Stomach (tissue), 9 donors: Measurements from ENCODE around the gene DIDO1. TPM values are rescaled to one million over a fixed set of nuclear protein-coding genes. Genes with fewer than 3 reads are reported as not detected.
"Not testable (repeated sequence)": the region's sequence is repeated elsewhere in the genome, so short reads cannot be mapped to it uniquely, and the experiment has no call there.

Source experiments
- DNase-seq, 2 donors: peaks; one replicate each; pipeline versions ENCODE4 v3.0.0 to v3.0.0-alpha.2; 2013 to 2019
- H3K27ac ChIP-seq, 5 donors: fragments of 200-600 bp in 4 of 5; sonication (generic) in 4 of 5; one replicate each; pipeline ENCODE4 v1.5.1; 2013 to 2019; ENCODE audit warnings: mild to moderate bottlenecking in 1 of 5, moderate library complexity in 1 of 5
- H3K27me3 ChIP-seq, 3 donors: fragments of 200-600 bp; sonication (generic); one replicate each; pipeline ENCODE4 v1.5.1; 2017 to 2019; ENCODE audit warnings: mixed run types in 1 of 3
- H3K36me3 ChIP-seq, 4 donors: fragments of 200-600 bp; sonication (generic); 1 replicate in 3 of 4; 2 replicates in 1 of 4; pipeline ENCODE4 v1.5.1; 2016 to 2019
- H3K4me1 ChIP-seq, 4 donors: fragments of 200-600 bp; sonication (generic); one replicate each; pipeline ENCODE4 v1.5.1; 2016 to 2019
- H3K4me3 ChIP-seq, 4 donors: fragments of 200-600 bp; sonication (generic) in 3 of 4; one replicate each; pipeline ENCODE4 v1.5.1; 2016 to 2019; ENCODE audit warnings: mild to moderate bottlenecking in 1 of 4
- H3K9me3 ChIP-seq, 4 donors: fragments of 200-600 bp; sonication (generic); one replicate each; pipeline ENCODE4 v1.5.1; 2016 to 2019
- CTCF ChIP-seq, 7 experiments: fragments of 450-650 bp in 4 of 7; fragments of 200-600 bp in 3 of 7; sonication (generic) in 3 of 7; IDR thresholded peaks; one replicate each; pipeline ENCODE4 v1.5.1; 2016 to 2019; ENCODE audit warnings: antibody characterized with exemption in 7 of 7, control low read depth in 2 of 7, mild to moderate bottlenecking in 1 of 7
- EP300 ChIP-seq: sonication (generic); formaldehyde crosslinking; IDR thresholded peaks from one replicate; pipeline ENCODE4 v1.6.1; 2017; ENCODE audit warnings: antibody characterized with exemption
- POLR2A ChIP-seq, 4 donors: fragments of 450-650 bp; IDR thresholded peaks; one replicate each; pipeline ENCODE4 v1.6.1; 2016; ENCODE audit warnings: antibody characterized with exemption in 4 of 4, control low read depth in 2 of 4, mild to moderate bottlenecking in 1 of 4, moderate library complexity in 1 of 4
- POLR2AphosphoS5 ChIP-seq, 3 donors: sonication (generic); formaldehyde crosslinking; IDR thresholded peaks; one replicate each; pipeline ENCODE4 v1.6.1; 2016; ENCODE audit warnings: antibody characterized with exemption in 3 of 3
- WGBS, 5 donors: extraction: QIAGEN DNeasy Blood & Tissue Kit in 3 of 5; methylation state at CpG; one replicate each; pipeline versions ENCODE4 v1.1.5 to v1.1.7; 2013 to 2018; 5-methylcytosine and 5-hydroxymethylcytosine counted together
- intact Hi-C: fragments of 100-400 bp; cut with DNase I; formaldehyde crosslinking; loops from one replicate; pipeline ENCODE4 v1.15.1; 2023; ENCODE audit warnings: low total_unique reads
- polyA plus RNA-seq, 3 donors: library from polyadenylated mRNA; stranded (reverse); fragments of 200-250 nt; gene quantifications; one replicate each; pipeline ENCODE4 v1.2.3, GENCODE V29; 2013
- total RNA-seq, 5 donors: library from RNA; depleted of rRNA; stranded (reverse); fragments of >200 nt; gene quantifications; one replicate each; pipeline versions ENCODE4 v1.1.0 to v1.2.3, GENCODE V29; 2014 to 2016
- donor health status: healthy with polysubstance abuse.
- donor health status: Bipolar disorder and iron deficiency.
- donor health status: healthy.

The DIDO1 gene
- total and polyA plus RNA-seq, 8 donors, result 8.1 to 117 (median 57.7) TPM

DNA sequence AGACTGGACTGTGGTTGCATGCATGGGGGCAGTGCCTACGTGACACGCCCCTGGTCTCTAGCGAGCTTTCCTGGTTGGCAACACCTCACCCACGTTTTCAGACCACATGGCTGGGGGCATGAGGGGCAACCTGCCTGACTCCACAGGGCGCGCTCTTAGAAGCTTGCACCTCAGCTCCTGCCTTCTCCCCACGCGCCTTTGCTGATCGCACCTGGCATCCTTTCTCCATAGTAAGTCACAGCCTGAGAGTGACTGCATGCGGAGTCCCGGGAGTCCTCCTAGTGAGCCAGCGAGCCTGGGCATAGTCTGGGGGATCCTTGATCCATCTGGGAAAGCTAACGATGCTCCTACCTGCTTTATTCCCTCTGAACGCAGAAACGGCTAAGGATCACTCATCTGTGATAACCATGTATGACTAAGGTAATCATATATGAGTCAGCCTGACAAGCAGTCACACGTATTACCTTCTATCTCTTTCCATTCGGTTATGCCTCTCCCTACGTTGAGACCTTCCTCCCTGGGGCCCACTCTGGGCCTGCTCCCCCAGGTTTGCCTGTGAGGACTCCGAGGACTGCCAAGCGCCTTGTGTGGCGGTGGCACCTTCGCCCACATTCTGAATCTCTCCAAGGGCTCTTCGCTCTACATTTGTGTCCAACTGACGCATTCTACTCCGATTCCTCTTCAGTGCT lies 69.2 kb downstream of the DIDO1 start:
- 87 to 91% (median 90%) methylated on average over 23 to 25 of the region's 25 CpGs for WGBS, 5 donors

DNA sequence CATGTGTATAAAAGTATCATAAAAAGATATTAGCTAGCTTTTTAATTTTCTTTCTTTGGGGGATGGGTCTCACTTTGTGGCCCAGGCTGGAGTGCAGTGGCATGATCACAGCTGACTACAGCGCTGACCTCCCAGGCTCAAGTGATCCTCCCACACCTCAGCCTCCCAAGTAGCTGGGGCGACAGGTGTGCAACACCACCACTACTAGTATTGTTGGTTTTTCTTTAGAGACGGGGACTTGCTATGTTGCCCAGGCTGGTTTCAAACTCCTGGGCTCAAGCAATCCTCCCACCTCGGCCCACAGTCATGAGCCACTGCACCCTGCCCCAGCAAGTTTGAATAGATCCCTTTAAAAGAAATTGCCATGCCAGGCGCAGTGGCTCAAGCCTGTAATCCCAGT lies 71.2 kb downstream of the DIDO1 start:
- H3K27ac ChIP-seq, result no peak overlapping the region
- intact Hi-C loops, result no loop called here

More for the DNA sequence above, 69.2 kb downstream of the DIDO1 start:
- H3K27ac ChIP-seq, result no peak overlapping the region
- H3K27me3 ChIP-seq, result peaks cover 0 to 4% (median 0%) of the 10 kb centered on the region in 3 donors
- no peak for TF ChIP-seq POLR2A (IDR thresholded peaks at IDR 0.05)
- TF ChIP-seq EP300, result no peak
- TF ChIP-seq POLR2AphosphoS5 (IDR thresholded peaks at IDR 0.05), result no peak
- TF ChIP-seq CTCF (IDR thresholded peaks at IDR 0.05), result no peak
- peaks cover 8 to 18% (median 12%) of the 10 kb centered on the region in 4 donors for H3K4me1 ChIP-seq
- H3K36me3 ChIP-seq, result peaks cover 9 to 56% (median 47%) of the 10 kb centered on the region in 4 donors
- intact Hi-C loops, result no loop called here
- no peak overlapping the region for H3K4me3 ChIP-seq
- no peak for DNase-seq
- H3K9me3 ChIP-seq, result no peaks in the 10 kb centered on the region

GRCh38 chr20:62854121-62854520 lies 72.2 kb downstream of the DIDO1 start:
- H3K27ac ChIP-seq, result no peak overlapping the region
- no peaks in the 10 kb centered on the region for H3K27me3 ChIP-seq
- no peak for DNase-seq
- peaks cover 9 to 75% (median 56%) of the 10 kb centered on the region in 4 donors for H3K36me3 ChIP-seq
- peaks cover 0 to under 1% (median 0%) of the 10 kb centered on the region in 4 donors for H3K4me1 ChIP-seq
- no peak overlapping the region for H3K4me3 ChIP-seq
- TF ChIP-seq CTCF (IDR thresholded peaks at IDR 0.05), result no peak
- no peak for TF ChIP-seq POLR2A (IDR thresholded peaks at IDR 0.05)
- no peaks in the 10 kb centered on the region for H3K9me3 ChIP-seq
- intact Hi-C loops, result no loop called here
- 94 to 99% (median 96%) methylated on average over 13 of the region's 13 CpGs for WGBS, 5 donors

More for the DNA sequence above, 71.2 kb downstream of the DIDO1 start:
- no peak for DNase-seq
- WGBS, 5 donors, result 82 to 98% (median 96%) methylated on average over 5 of the region's 5 CpGs
- H3K9me3 ChIP-seq, result no peaks in the 10 kb centered on the region
- TF ChIP-seq CTCF (IDR thresholded peaks at IDR 0.05) (no peak), EP300 (no peak), POLR2AphosphoS5 (IDR thresholded peaks at IDR 0.05) (no peak), POLR2A (IDR thresholded peaks at IDR 0.05) (no peak)
- H3K27me3 ChIP-seq, result no peaks in the 10 kb centered on the region
- peaks cover 9 to 69% (median 56%) of the 10 kb centered on the region in 4 donors for H3K36me3 ChIP-seq
- H3K4me3 ChIP-seq, result no peak overlapping the region
- H3K4me1 ChIP-seq, result peaks cover under 1 to 9% (median 4%) of the 10 kb centered on the region in 4 donors

- H3K4me3 ChIP-seq, DNase-seq, H3K27ac ChIP-seq, H3K4me1 ChIP-seq, intact Hi-C loops, H3K27me3 ChIP-seq, H3K9me3 ChIP-seq: not testable (repeated sequence)
- WGBS, 5 donors, result 88 to 91% (median 90%) methylated on average over 6 of the region's 6 CpGs
- H3K36me3 ChIP-seq, result peaks cover 9 to 75% (median 55%) of the 10 kb centered on the region in 4 donors
These were observed 73.0 kb downstream of the DIDO1 start for GRCh38 chr20:62853304-62853703.

DNA sequence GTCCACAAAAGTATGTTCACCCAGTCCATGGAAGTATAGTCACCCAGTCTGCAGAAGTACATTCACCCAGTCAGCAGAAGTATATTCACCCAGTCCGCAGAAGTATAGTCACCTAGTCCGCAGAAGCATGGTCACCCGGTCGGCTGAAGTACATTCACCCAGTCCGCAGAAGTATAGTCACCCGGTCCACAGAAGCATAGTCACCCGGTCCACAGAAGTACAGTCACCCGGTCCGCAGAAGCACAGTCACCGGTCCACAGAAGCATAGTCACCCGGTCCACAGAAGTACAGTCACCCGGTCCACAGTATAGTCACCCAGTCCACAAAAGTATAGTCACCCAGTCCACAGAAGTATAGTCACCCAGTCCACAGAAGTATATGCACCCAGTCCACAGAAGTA lies 73.5 kb downstream of the DIDO1 start:
- Histone ChIP-seq H3K4me1 (no peaks in the 10 kb centered on the region), H3K4me3 (no peak overlapping the region), H3K27me3 (no peaks in the 10 kb centered on the region), H3K27ac (no peak overlapping the region), H3K9me3 (no peaks in the 10 kb centered on the region), H3K36me3 (peaks cover 9 to 72% (median 54%) of the 10 kb centered on the region in 4 donors)
- no peak for DNase-seq
- TF ChIP-seq CTCF (IDR thresholded peaks at IDR 0.05) (no peak), POLR2A (IDR thresholded peaks at IDR 0.05) (no peak), EP300 (no peak), POLR2AphosphoS5 (IDR thresholded peaks at IDR 0.05) (no peak)
- intact Hi-C loops, result no loop called here
- 92 to 100% (median 95%) methylated on average over 10 to 12 of the region's 12 CpGs for WGBS, 5 donors
